Spleen (tissue), 11 donors: ENCODE results near the gene ADAMTS17. TPM values are rescaled to one million over a fixed set of nuclear protein-coding genes. Genes with fewer than 3 reads are reported as not detected.

Experiments used
- DNase-seq: peaks from one replicate; pipeline ENCODE4 v3.0.0-alpha.2; 2020
- H3K27ac ChIP-seq, 8 donors: fragments of 200-600 bp; sonication (generic) in 7 of 8; 1 replicate in 4 of 8; 2 replicates in 4 of 8; pipeline versions ENCODE4 v1.5.0 to v1.8.0; 2016 to 2021; ENCODE audit warnings: inconsistent platforms in 4 of 8, mild to moderate bottlenecking in 4 of 8, moderate library complexity in 1 of 8
- H3K27me3 ChIP-seq, 7 donors: fragments of 200-600 bp; sonication (generic) in 6 of 7; replicated peaks in 1 of 7; 1 replicate in 4 of 7; 2 replicates in 3 of 7; pipeline versions ENCODE4 v1.5.0 to v1.8.0; 2016 to 2021; ENCODE audit warnings: inconsistent platforms in 3 of 7, mild to moderate bottlenecking in 1 of 7
- H3K36me3 ChIP-seq, 6 donors: fragments of 200-600 bp; sonication (generic) in 5 of 6; 1 replicate in 4 of 6; 2 replicates in 2 of 6; pipeline versions ENCODE4 v1.5.0 to v1.8.0; 2016 to 2021; ENCODE audit warnings: inconsistent platforms in 2 of 6
- H3K4me1 ChIP-seq, 6 donors: fragments of 200-600 bp; sonication (generic) in 5 of 6; 1 replicate in 3 of 6; 2 replicates in 3 of 6; pipeline versions ENCODE4 v1.5.0 to v1.8.0; 2016 to 2021; ENCODE audit warnings: inconsistent platforms in 3 of 6
- H3K4me3 ChIP-seq, 8 donors: fragments of 200-600 bp; sonication (generic) in 7 of 8; 1 replicate in 4 of 8; 2 replicates in 4 of 8; pipeline versions ENCODE4 v1.5.0 to v1.8.0; 2016 to 2021; ENCODE audit warnings: inconsistent platforms in 4 of 8, mild to moderate bottlenecking in 4 of 8, moderate library complexity in 2 of 8
- H3K9me3 ChIP-seq, 8 donors: fragments of 200-600 bp; sonication (generic) in 7 of 8; 1 replicate in 4 of 8; 2 replicates in 4 of 8; pipeline versions ENCODE4 v1.5.0 to v1.8.0; 2016 to 2021; ENCODE audit warnings: inconsistent platforms in 4 of 8
- CTCF ChIP-seq, 11 experiments: fragments of 200-600 bp in 7 of 11; fragments of 450-650 bp in 4 of 11; sonication (generic) in 4 of 11; IDR thresholded peaks in 8 of 11; conservative IDR thresholded peaks in 3 of 11; 1 replicate in 7 of 11; 2 replicates in 4 of 11; pipeline versions ENCODE4 v1.4.0 to v1.8.0; 2016 to 2021; ENCODE audit warnings: antibody characterized with exemption in 11 of 11, inconsistent platforms in 4 of 11, mild to moderate bottlenecking in 1 of 11
- POLR2A ChIP-seq, 3 donors: fragments of 450-650 bp; IDR thresholded peaks; one replicate each; pipeline ENCODE4 v1.5.1; 2017; ENCODE audit warnings: antibody characterized with exemption in 3 of 3, mild to moderate bottlenecking in 1 of 3
- POLR2AphosphoS5 ChIP-seq, 3 donors: sonication (generic); formaldehyde crosslinking; IDR thresholded peaks; one replicate each; pipeline ENCODE4 v1.5.1; 2017; ENCODE audit warnings: antibody characterized with exemption in 3 of 3
- WGBS, 5 donors: extraction: QIAGEN DNeasy Blood & Tissue Kit in 3 of 5; methylation state at CpG; one replicate each; pipeline versions ENCODE4 v1.1.5 to v1.1.7; 2013 to 2018; 5-methylcytosine and 5-hydroxymethylcytosine counted together
- intact Hi-C: fragments of 100-400 bp; cut with DNase I; formaldehyde crosslinking; loops from one replicate; pipeline ENCODE4 v1.15.0; 2023; ENCODE audit warnings: low total_unique reads
- polyA plus RNA-seq, 3 donors: library from polyadenylated mRNA; stranded (reverse); fragments of 200-250 nt; gene quantifications; one replicate each; pipeline ENCODE4 v1.2.1, GENCODE V29; 2013
- total RNA-seq, 7 donors: library from RNA; depleted of rRNA in 3 of 7; stranded (reverse); fragments of >200 nt in 3 of 7; fragmentation: NEBNext Ultra II Directional in 4 of 7; extraction: Animal tissue kit (Norgen Biotek cat#: 25700) in 4 of 7; gene quantifications; one replicate each; pipeline versions ENCODE4 v1.1.0 to v1.2.1, GENCODE V29; 2016 to 2021
- donor health status: healthy with polysubstance abuse.
- donor health status: DM: no; HTN: no; CAD: no; lungs with moderate emphysema.
- donor health status: DM: no; HTN: no; CAD: no.
- donor health status: Bipolar disorder and iron deficiency.
- donor health status: healthy.
- donor health status: DM: no; HTN: no; CAD: no.
- donor health status: DM: yes; HTN: yes; CAD: no.

ADAMTS17 gene
- total and polyA plus RNA-seq, 10 donors: 0.21 to 13.2 (median 5.8) TPM

GRCh38 chr15:100256970-100257650 is 84.7 kb downstream of the ADAMTS17 start:
- Histone ChIP-seq H3K36me3 (peaks cover 0 to 5% (median 0%) of the 10 kb centered on the region in 6 donors), H3K4me1 (no peaks in the 10 kb centered on the region), H3K9me3 (no peaks in the 10 kb centered on the region), H3K4me3 (no peak overlapping the region), H3K27me3 (no peaks in the 10 kb centered on the region), H3K27ac (no peak overlapping the region)
- intact Hi-C loops: no loop called here
- 73 to 85% (median 83%) methylated on average over 19 of the region's 19 CpGs for WGBS, 5 donors
- no peak for TF ChIP-seq POLR2AphosphoS5 (IDR thresholded peaks at IDR 0.05)
- no peak for TF ChIP-seq CTCF (IDR thresholded peaks at IDR 0.05 in 8 of 11, conservative IDR thresholded peaks at IDR 0.05 in 3 of 11)
- no peak for TF ChIP-seq POLR2A (IDR thresholded peaks at IDR 0.05)
- no peak for DNase-seq

GRCh38 chr15:100256101-100256969 is 85.4 kb downstream of the ADAMTS17 start:
- Histone ChIP-seq H3K27ac (no peak overlapping the region), H3K4me3 (no peak overlapping the region), H3K9me3 (no peaks in the 10 kb centered on the region), H3K27me3 (no peaks in the 10 kb centered on the region), H3K36me3 (peaks cover 0 to 4% (median 0%) of the 10 kb centered on the region in 6 donors), H3K4me1 (no peaks in the 10 kb centered on the region)
- intact Hi-C loops: no loop called here
- TF ChIP-seq POLR2A (IDR thresholded peaks at IDR 0.05): no peak
- no peak for TF ChIP-seq CTCF (IDR thresholded peaks at IDR 0.05 in 8 of 11, conservative IDR thresholded peaks at IDR 0.05 in 3 of 11)
- no peak for TF ChIP-seq POLR2AphosphoS5 (IDR thresholded peaks at IDR 0.05)
- no peak for DNase-seq
- WGBS, 5 donors: 82 to 93% (median 85%) methylated on average over 20 of the region's 20 CpGs

- Histone ChIP-seq H3K27ac (no peak overlapping the region), H3K9me3 (no peaks in the 10 kb centered on the region), H3K4me1 (no peaks in the 10 kb centered on the region), H3K36me3 (no peaks in the 10 kb centered on the region), H3K4me3 (no peak overlapping the region), H3K27me3 (no peaks in the 10 kb centered on the region)
- TF ChIP-seq POLR2AphosphoS5 (IDR thresholded peaks at IDR 0.05) (no peak), POLR2A (IDR thresholded peaks at IDR 0.05) (no peak), CTCF (IDR thresholded peaks at IDR 0.05 in 8 of 11, conservative IDR thresholded peaks at IDR 0.05 in 3 of 11) (no peak)
- 86 to 94% (median 89%) methylated on average over 6 of the region's 6 CpGs for WGBS, 5 donors
- no peak for DNase-seq
- intact Hi-C loops: no loop called here
Observed at GRCh38 chr15:100255644-100256043, 86.1 kb downstream of the ADAMTS17 start.

- H3K27ac ChIP-seq: no peak overlapping the region
- H3K4me1 ChIP-seq: no peaks in the 10 kb centered on the region
- no peak overlapping the region for H3K4me3 ChIP-seq
- DNase-seq: no peak
- H3K27me3 ChIP-seq: no peaks in the 10 kb centered on the region
- intact Hi-C loops: no loop called here
- H3K9me3 ChIP-seq: no peaks in the 10 kb centered on the region
- no peak for TF ChIP-seq POLR2A (IDR thresholded peaks at IDR 0.05)
- H3K36me3 ChIP-seq: no peaks in the 10 kb centered on the region
- 71 to 87% (median 80%) methylated on average over 4 of the region's 4 CpGs for WGBS, 5 donors
Observed at GRCh38 chr15:100254691-100255090, 87.1 kb downstream of the ADAMTS17 start.
